Glutamatergic neuron (in vitro differentiated cells): ENCODE measurements around the gene NT5DC3. TPM values are rescaled to one million over a fixed set of nuclear protein-coding genes. Genes with fewer than 3 reads are reported as not detected.

Experiments
- DNase-seq: peaks from one replicate; pipeline ENCODE4 v3.0.0; 2022
- H3K27ac Mint-ChIP-seq: one replicate; pipeline ENCODE4 v1.8.0; 2020; ENCODE audit warnings: mild to moderate bottlenecking, mixed read lengths, inconsistent platforms; ENCODE audit not compliant: unreplicated experiment
- H3K27me3 Mint-ChIP-seq: one replicate; pipeline ENCODE4 v1.8.0; 2020; ENCODE audit warnings: mild to moderate bottlenecking, moderate library complexity, mixed read lengths, inconsistent platforms; ENCODE audit not compliant: unreplicated experiment
- H3K36me3 Mint-ChIP-seq: one replicate; pipeline ENCODE4 v1.8.0; 2020; ENCODE audit warnings: mild to moderate bottlenecking, mixed read lengths, inconsistent platforms; ENCODE audit not compliant: unreplicated experiment
- H3K4me1 Mint-ChIP-seq: one replicate; pipeline ENCODE4 v1.8.0; 2020; ENCODE audit warnings: mild to moderate bottlenecking, low read depth, mixed read lengths, inconsistent platforms; ENCODE audit not compliant: unreplicated experiment
- H3K4me3 Mint-ChIP-seq: one replicate; pipeline ENCODE4 v1.8.0; 2020; ENCODE audit warnings: mild to moderate bottlenecking, mixed read lengths, inconsistent platforms; ENCODE audit not compliant: unreplicated experiment
- H3K9me3 Mint-ChIP-seq: one replicate; pipeline ENCODE4 v1.8.0; 2020; ENCODE audit warnings: mild to moderate bottlenecking, moderate library complexity, mixed read lengths, inconsistent platforms; ENCODE audit not compliant: unreplicated experiment
- CTCF ChIP-seq: fragments of 200-600 bp; sonication (generic); IDR thresholded peaks from one replicate; pipeline ENCODE4 v1.5.0; 2021; ENCODE audit not compliant: partially characterized antibody, unreplicated experiment
- total RNA-seq: library from RNA; stranded (reverse); fragmentation: NEBNext Ultra II Directional; extraction: Animal tissue kit (Norgen Biotek cat#: 25700); gene quantifications from one replicate; pipeline ENCODE4 v1.2.1, GENCODE V29; 2021; ENCODE audit not compliant: unreplicated experiment

Gene NT5DC3
- total RNA-seq, 1 donor from 2014 or later, result 2.1 TPM

GRCh38 chr12:103819312-103819711 is 21.7 kb downstream of the NT5DC3 start:
- Mint-ChIP-seq H3K27me3 (no peaks in the 10 kb centered on the region), H3K4me1 (peaks cover 2% of the 10 kb centered on the region), H3K4me3 (no peak overlapping the region), H3K36me3 (no peaks in the 10 kb centered on the region), H3K9me3 (no peaks in the 10 kb centered on the region), H3K27ac (no peak overlapping the region)
- no peak for TF ChIP-seq CTCF
- no peak for DNase-seq

- H3K27ac Mint-ChIP-seq, result no peak overlapping the region
- no peak for TF ChIP-seq CTCF
Observed at GRCh38 chr12:103817791-103818190, 23.2 kb downstream of the NT5DC3 start.

GRCh38 chr12:103816663-103817062 is 24.4 kb downstream of the NT5DC3 start:
- H3K36me3 Mint-ChIP-seq, result no peaks in the 10 kb centered on the region
- H3K27me3 Mint-ChIP-seq, result no peaks in the 10 kb centered on the region
- no peak overlapping the region for H3K27ac Mint-ChIP-seq
- no peaks in the 10 kb centered on the region for H3K9me3 Mint-ChIP-seq
- DNase-seq, result no peak
- H3K4me3 Mint-ChIP-seq, result no peak overlapping the region
- TF ChIP-seq CTCF, result no peak
- H3K4me1 Mint-ChIP-seq, result peaks cover 2% of the 10 kb centered on the region

More at GRCh38 chr12:103817791-103818190, 23.2 kb downstream of the NT5DC3 start:
- no peak overlapping the region for H3K4me3 Mint-ChIP-seq
- H3K9me3 Mint-ChIP-seq, result no peaks in the 10 kb centered on the region
- DNase-seq, result no peak
- H3K27me3 Mint-ChIP-seq, result no peaks in the 10 kb centered on the region
- peaks cover 2% of the 10 kb centered on the region for H3K4me1 Mint-ChIP-seq
- no peaks in the 10 kb centered on the region for H3K36me3 Mint-ChIP-seq

- H3K36me3 Mint-ChIP-seq, result peaks cover under 1% of the 10 kb centered on the region
- H3K4me3 Mint-ChIP-seq, result no peak overlapping the region
- H3K27ac Mint-ChIP-seq, result no peak overlapping the region
- H3K9me3 Mint-ChIP-seq, result peaks cover under 1% of the 10 kb centered on the region
- no peaks in the 10 kb centered on the region for H3K27me3 Mint-ChIP-seq
- TF ChIP-seq CTCF, result no peak
- H3K4me1 Mint-ChIP-seq, result no peaks in the 10 kb centered on the region
- DNase-seq, result no peak
Observed at GRCh38 chr12:103814436-103814835, 26.6 kb downstream of the NT5DC3 start.

- no peak for DNase-seq
- H3K4me3 Mint-ChIP-seq, result no peak overlapping the region
- no peaks in the 10 kb centered on the region for H3K4me1 Mint-ChIP-seq
- peaks cover 2% of the 10 kb centered on the region for H3K9me3 Mint-ChIP-seq
- peaks cover 4% of the 10 kb centered on the region for H3K36me3 Mint-ChIP-seq
- no peak for TF ChIP-seq CTCF
- no peaks in the 10 kb centered on the region for H3K27me3 Mint-ChIP-seq
- no peak overlapping the region for H3K27ac Mint-ChIP-seq
Observed at GRCh38 chr12:103813949-103814348, 27.1 kb downstream of the NT5DC3 start.
